Endothelial cell of umbilical vein (primary cell): ENCODE results near the gene FAM219A. TPM values are rescaled to one million over a fixed set of nuclear protein-coding genes. Genes with fewer than 3 reads are reported as not detected.
A peak's percentile ranks its signal among the peaks of the same experiment; 100 is the strongest.

Source experiments
- BruUV-seq: library from RNA; stranded (reverse); fragments of 400-500 nt; replicated peaks from 2 replicates; lab custom pipeline; 2021; lab: Mats Ljungman, UMichigan
- CTCF ChIA-PET: fragments of 300-600, 350-600 bp; sonication (Branson Sonifier 250); formaldehyde crosslinking; loops from one replicate; lab custom pipeline; 2021; ENCODE audit warnings: antibody characterized with exemption, inconsistent platforms; lab: Charles Lee
- POLR2A ChIA-PET: fragments of 300-600, 350-600 bp; sonication (Branson Sonifier 250); formaldehyde crosslinking; loops from one replicate; lab custom pipeline; 2021; ENCODE audit warnings: antibody characterized with exemption, inconsistent platforms; lab: Charles Lee
- DNase-seq: peaks from one replicate; pipeline ENCODE4 v3.0.0-alpha.2; 2011; ENCODE audit warnings: low read depth, low spot score
- FAIRE-seq: peaks from 2 replicates; lab custom pipeline; 2011; peaks lifted over from hg19 to GRCh38; lab: Jason Lieb, UNC
- H2AFZ ChIP-seq: 2 replicates; pipeline ENCODE4 v1.6.0; 2012; ENCODE audit warnings: low read depth, low read length, control low read depth, inconsistent platforms
- H3K27ac ChIP-seq: 2 replicates; pipeline ENCODE4 v1.5.1; 2011; ENCODE audit warnings: low read depth, mild to moderate bottlenecking, control low read depth, low read length, moderate library complexity; ENCODE audit not compliant: insufficient read depth
- H3K27me3 ChIP-seq, 2 experiments: 2 replicates each; pipeline versions ENCODE4 v1.6.0 to v1.6.1; 2011; ENCODE audit warnings: low read length in 2 of 2, mixed read lengths in 1 of 2; ENCODE audit not compliant: control insufficient read depth in 2 of 2, insufficient read depth in 2 of 2
- H3K36me3 ChIP-seq, 2 experiments: 2 replicates in 1 of 2; 3 replicates in 1 of 2; pipeline ENCODE4 v1.5.1; 2011; ENCODE audit warnings: low read length in 2 of 2, mild to moderate bottlenecking in 1 of 2, moderate library complexity in 1 of 2; ENCODE audit not compliant: control insufficient read depth in 2 of 2, insufficient read depth in 2 of 2; ENCODE audit errors: extremely low read depth in 1 of 2
- H3K4me1 ChIP-seq: 3 replicates; pipeline ENCODE4 v1.5.1; 2011; ENCODE audit warnings: mild to moderate bottlenecking, low read length; ENCODE audit not compliant: control insufficient read depth, insufficient read depth; ENCODE audit errors: extremely low read depth
- H3K4me2 ChIP-seq: 2 replicates; pipeline ENCODE4 v1.6.1; 2011; ENCODE audit warnings: low read length, control low read depth, mixed read lengths; ENCODE audit not compliant: insufficient read depth
- H3K4me3 ChIP-seq, 3 experiments: fragments of 200-600 bp in 1 of 3; sonication (generic), shearing (Covaris generic) in 1 of 3; replicated peaks in 1 of 3; 2 replicates each; pipeline ENCODE4 v1.5.1; 2011 to 2016; ENCODE audit warnings: control low read depth in 3 of 3, low read length in 3 of 3, mild to moderate bottlenecking in 2 of 3, inconsistent platforms in 1 of 3, low read depth in 1 of 3, moderate library complexity in 1 of 3; ENCODE audit not compliant: insufficient read depth in 1 of 3
- H3K79me2 ChIP-seq: 2 replicates; pipeline ENCODE4 v1.6.0; 2012; ENCODE audit warnings: low read length, inconsistent platforms; ENCODE audit not compliant: control insufficient read depth, insufficient read depth
- H3K9ac ChIP-seq: replicated peaks from 2 replicates; pipeline ENCODE3; 2011; ENCODE audit warnings: low read length, control low read depth; ENCODE audit not compliant: insufficient read depth; ENCODE audit errors: extremely low read depth
- H3K9me1 ChIP-seq: replicated peaks from 3 replicates; pipeline ENCODE4 v1.6.0; 2011; ENCODE audit warnings: mild to moderate bottlenecking, low read length; ENCODE audit not compliant: control insufficient read depth, insufficient read depth; ENCODE audit errors: extremely low read depth
- H3K9me3 ChIP-seq: replicated peaks from 2 replicates; pipeline ENCODE4 v1.5.1; 2012; ENCODE audit warnings: low read length, inconsistent platforms; ENCODE audit not compliant: control insufficient read depth, insufficient read depth
- H4K20me1 ChIP-seq: replicated peaks from 2 replicates; pipeline ENCODE3; 2011; ENCODE audit warnings: mild to moderate bottlenecking, low read length; ENCODE audit not compliant: control insufficient read depth, insufficient read depth; ENCODE audit errors: extremely low read depth
- CTCF ChIP-seq, 2 donors: IDR thresholded peaks; 1 replicate in 1 of 2; 2 replicates in 1 of 2; pipeline ENCODE4 v1.5.1; 2011; ENCODE audit warnings: low read length in 2 of 2, mild to moderate bottlenecking in 2 of 2, moderate library complexity in 2 of 2, control low read depth in 1 of 2, inconsistent platforms in 1 of 2, low read depth in 1 of 2; ENCODE audit not compliant: insufficient read depth in 1 of 2; ENCODE audit errors: extremely low read depth in 1 of 2
- GATA2 ChIP-seq: IDR thresholded peaks from 2 replicates; pipeline ENCODE4 v1.7.0; 2011; ENCODE audit warnings: low read depth, mild to moderate bottlenecking, moderate library complexity, mixed read lengths, low read length; ENCODE audit not compliant: insufficient read length, insufficient read depth
- JUN ChIP-seq: IDR thresholded peaks from 2 replicates; pipeline ENCODE4 v1.6.1; 2011; ENCODE audit warnings: borderline replicate concordance, low read depth; ENCODE audit not compliant: insufficient read length, insufficient read depth
- MAX ChIP-seq: IDR thresholded peaks from 2 replicates; pipeline ENCODE4 v1.6.1; 2011; ENCODE audit not compliant: insufficient read depth, insufficient read length
- MYC ChIP-seq: IDR thresholded peaks from one replicate; pipeline ENCODE4 v1.6.1; 2011; ENCODE audit warnings: mild to moderate bottlenecking, low read depth, low read length
- dilution Hi-C: fragments of 300-500 bp; cut with MboI; formaldehyde crosslinking; loops from one replicate; pipeline ENCODE4 v1.15.0; 2019; ENCODE audit warnings: low sequenced_read_pairs; ENCODE audit not compliant: extremely low pct_ligation_motif_present
- intact Hi-C: fragments of 100-400 bp; cut with micrococcal nuclease; formaldehyde crosslinking; loops from one replicate; pipeline ENCODE4 v1.10.0; 2022
- polyA plus RNA-seq, 4 experiments: library from polyadenylated mRNA; depleted of rRNA in 3 of 4; stranded (reverse) in 3 of 4; unstranded in 1 of 4; fragments of >200 nt; gene quantifications; 2 replicates each; pipeline versions ENCODE4 v1.2.1 to v1.2.3, GENCODE V29; 2011 to 2012; ENCODE audit warnings: missing spikeins in 1 of 4
- total RNA-seq: library from RNA; stranded (reverse); gene quantifications from 2 replicates; pipeline ENCODE4 v1.2.3, GENCODE V29; 2021

Gene FAM219A
- total and polyA plus RNA-seq, 2 donors (not counting 3 experiments of a cell fraction or from before 2014, with no cell fraction given): 18.1 to 35.7 TPM

- no peaks in the 10 kb centered on the region for H3K36me3 ChIP-seq
- H3K9me1 ChIP-seq: no peaks in the 10 kb centered on the region
- no peak overlapping the region for H2AFZ ChIP-seq
- BruUV-seq: no TSS peak
- no peaks in the 10 kb centered on the region for H4K20me1 ChIP-seq
- ChIA-PET POLR2A (no interaction called here), CTCF (interaction anchor here (1.4 to 7.9 kb wide), 8 partner anchors 17 to 166 kb away, joined by 4 to 67 read pairs (median 31); no protein-coding TSS in a partner anchor)
- no peak overlapping the region for H3K27ac ChIP-seq
- dilution Hi-C loops: no loop called here
- peaks cover 18% of the 10 kb centered on the region for H3K4me1 ChIP-seq
- peaks cover 4% of the 10 kb centered on the region for H3K79me2 ChIP-seq
- peak; percentile 83 for FAIRE-seq
- H3K9ac ChIP-seq: no peak overlapping the region
- H3K4me2 ChIP-seq: no peak overlapping the region
- no peak overlapping the region for H3K4me3 ChIP-seq
- TF ChIP-seq MAX: no peak
- no peak for TF ChIP-seq GATA2
- no peak for TF ChIP-seq JUN
- TF ChIP-seq MYC: no peak
- TF ChIP-seq CTCF (IDR thresholded peaks at IDR 0.05; ENCODE audit: extremely low read depth in 1 of 2, insufficient read depth in 1 of 2, low read depth in 1 of 2, low read length in 2 of 2): peak; percentile 75 to 77
- intact Hi-C loops: loop anchor here (1.0 to 2.0 kb wide), 5 partner anchors 59 to 166 kb away; no protein-coding TSS in a partner anchor
- no peaks in the 10 kb centered on the region for H3K9me3 ChIP-seq
- H3K27me3 ChIP-seq: no peaks in the 10 kb centered on the region
- peak; percentile 83 for DNase-seq
Measured at GRCh38 chr9:34437006-34437925, 21.1 kb downstream of the FAM219A start.
